Activated T-cell treated with anti-CD3 and anti-CD28 coated beads, Interleukin-2, amount 50 U/mL, for 72 hours (primary cell): Measurements from ENCODE around the gene CD300LG. TPM values are rescaled to one million over a fixed set of nuclear protein-coding genes. Genes with fewer than 3 reads are reported as not detected.

Experiments used
- total RNA-seq, 2 donors: library from RNA; stranded (reverse); gene quantifications; one replicate each; pipeline ENCODE4 v1.2.3, GENCODE V29; 2022

Gene CD300LG
- total RNA-seq, 2 donors from 2014 or later = not detected

Other genes with a start within 250 kb of the CD300LG start
- under 1 TPM; 0.36 to 0.37 TPM for gene MEOX1, start 185.3 kb upstream of the CD300LG start, total RNA-seq
- not detected for gene SOST, start 88.4 kb upstream of the CD300LG start, total RNA-seq
- gene DUSP3, start 68.2 kb upstream of the CD300LG start, total RNA-seq = 10 to 100 TPM in 1 of 2 donors, 1 to 10 TPM in 1; 9.2 to 11.0 TPM
- not detected for gene CFAP97D1, start 66.7 kb upstream of the CD300LG start, total RNA-seq
- gene MPP3, start 14.0 kb upstream of the CD300LG start, total RNA-seq = not detected
- gene MPP2, start 60.4 kb downstream of the CD300LG start, total RNA-seq = 1 to 10 TPM; 4.0 to 4.1 TPM
- gene PPY, start 95.3 kb downstream of the CD300LG start, total RNA-seq = not detected
- gene PYY, start 106.8 kb downstream of the CD300LG start, total RNA-seq = not detected
- gene NAGS, start 157.4 kb downstream of the CD300LG start, total RNA-seq = 1 to 10 TPM; 1.4 to 1.8 TPM
- gene TMEM101, start 167.8 kb downstream of the CD300LG start, total RNA-seq = 10 to 100 TPM; 32.3 to 34.9 TPM
- gene LSM12, start 219.5 kb downstream of the CD300LG start, total RNA-seq = 10 to 100 TPM; 46.0 to 52.8 TPM
- gene G6PC3, start 223.6 kb downstream of the CD300LG start, total RNA-seq = 10 to 100 TPM; 18.4 to 19.7 TPM